ENCODE results near the gene RFC2.

The RFC2 gene

GRCh38 chr7:74254129-74254857, at the start of gene RFC2:
Gene RFC2, minus strand, starts transcription at chr7:74254399. Its CDS starts 16 bp downstream, at chr7:74254383.
- in situ Hi-C loops (cut with MboI; ENCODE audit: low sequenced_read_pairs, unreplicated experiment): no loop called here
- DNase-seq (ENCODE audit: low spot score): peak; percentile 99
- TF ChIP-seq CTCF (IDR thresholded peaks at IDR 0.05; ENCODE audit: borderline replicate concordance, control extremely low read depth, extremely low read depth, insufficient read depth, missing control alignments): no peak

- peak; percentile 26 for DNase-seq (ENCODE audit: low spot score)
- no peak for TF ChIP-seq CTCF (IDR thresholded peaks at IDR 0.05; ENCODE audit: borderline replicate concordance, control extremely low read depth, extremely low read depth, insufficient read depth, missing control alignments)
- in situ Hi-C loops (cut with MboI; ENCODE audit: low sequenced_read_pairs, unreplicated experiment): no loop called here
These were observed 48.6 kb upstream of the RFC2 start for GRCh38 chr7:74302745-74303221.

GRCh38 chr7:74300926-74301325, 46.7 kb upstream of the RFC2 start:
- in situ Hi-C loops (cut with MboI; ENCODE audit: low sequenced_read_pairs, unreplicated experiment): no loop called here
- TF ChIP-seq CTCF (IDR thresholded peaks at IDR 0.05; ENCODE audit: borderline replicate concordance, control extremely low read depth, extremely low read depth, insufficient read depth, missing control alignments): no peak
- DNase-seq (ENCODE audit: low spot score): no peak

- no peak for DNase-seq (ENCODE audit: low spot score)
- in situ Hi-C loops (cut with MboI; ENCODE audit: low sequenced_read_pairs, unreplicated experiment): no loop called here
- TF ChIP-seq CTCF (IDR thresholded peaks at IDR 0.05; ENCODE audit: borderline replicate concordance, control extremely low read depth, extremely low read depth, insufficient read depth, missing control alignments): no peak
These were observed 45.2 kb upstream of the RFC2 start for GRCh38 chr7:74299401-74299800.

GRCh38 chr7:74297516-74298233, 43.5 kb upstream of the RFC2 start:
- no peak for DNase-seq (ENCODE audit: low spot score)
- in situ Hi-C loops (cut with MboI; ENCODE audit: low sequenced_read_pairs, unreplicated experiment): no loop called here

More at GRCh38 chr7:74297516-74298233, 43.5 kb upstream of the RFC2 start:
- no peak for TF ChIP-seq CTCF (IDR thresholded peaks at IDR 0.05; ENCODE audit: borderline replicate concordance, control extremely low read depth, extremely low read depth, insufficient read depth, missing control alignments)
